Stomach smooth muscle (tissue), 2 donors: Measurements from ENCODE around the gene SELENOF.
"Not testable (repeated sequence)": the region's sequence is repeated elsewhere in the genome, so short reads cannot be mapped to it uniquely, and the experiment has no call there.

Experiments
- H3K27ac ChIP-seq: one replicate; pipeline ENCODE4 v1.7.0; 2013; ENCODE audit warnings: mild to moderate bottlenecking, low read length, inconsistent platforms
- H3K27me3 ChIP-seq, 2 donors: one replicate each; pipeline ENCODE4 v1.7.0; 2013; ENCODE audit warnings: low read length in 2 of 2; ENCODE audit not compliant: insufficient read depth in 2 of 2, control insufficient read depth in 1 of 2
- H3K36me3 ChIP-seq, 2 donors: one replicate each; pipeline ENCODE4 v1.7.0; 2013; ENCODE audit warnings: low read length in 2 of 2; ENCODE audit not compliant: control insufficient read depth in 2 of 2, insufficient read depth in 2 of 2
- H3K4me1 ChIP-seq: one replicate; pipeline ENCODE4 v1.7.0; 2013; ENCODE audit warnings: low read length; ENCODE audit not compliant: control insufficient read depth, insufficient read depth
- H3K4me3 ChIP-seq, 2 donors: one replicate each; pipeline ENCODE4 v1.7.0; 2013; ENCODE audit warnings: low read length in 2 of 2
- H3K9ac ChIP-seq, 2 donors: one replicate each; pipeline ENCODE4 v1.7.0; 2013; ENCODE audit warnings: low read length in 2 of 2, mild to moderate bottlenecking in 1 of 2
- H3K9me3 ChIP-seq, 2 donors: one replicate each; pipeline ENCODE4 v1.7.0; 2013; ENCODE audit warnings: low read length in 2 of 2; ENCODE audit not compliant: control insufficient read depth in 2 of 2
- donor health status: healthy.
- donor health status: Pancreatic carcinoma.

The SELENOF gene

GRCh38 chr1:86887479-86888162, 26.3 kb downstream of the SELENOF start:
- H3K36me3 ChIP-seq: no peaks in the 10 kb centered on the region
- H3K9ac ChIP-seq: no peak overlapping the region
- no peaks in the 10 kb centered on the region for H3K27me3 ChIP-seq
- H3K4me1 ChIP-seq: no peaks in the 10 kb centered on the region
- H3K9me3 ChIP-seq: no peaks in the 10 kb centered on the region
- no peak overlapping the region for H3K4me3 ChIP-seq
- H3K27ac ChIP-seq: no peak overlapping the region

- no peaks in the 10 kb centered on the region for H3K27me3 ChIP-seq
- no peaks in the 10 kb centered on the region for H3K4me1 ChIP-seq
- H3K9ac ChIP-seq: no peak overlapping the region
- peaks cover 0 to 3% of the 10 kb centered on the region in 2 donors for H3K36me3 ChIP-seq
- H3K9me3 ChIP-seq: no peaks in the 10 kb centered on the region
- no peak overlapping the region for H3K27ac ChIP-seq
- no peak overlapping the region for H3K4me3 ChIP-seq
Measured at GRCh38 chr1:86875722-86876121, 38.2 kb downstream of the SELENOF start.

- Histone ChIP-seq H3K9ac (no peak overlapping the region), H3K4me1 (no peaks in the 10 kb centered on the region), H3K27me3 (no peaks in the 10 kb centered on the region), H3K4me3 (no peak overlapping the region), H3K9me3 (no peaks in the 10 kb centered on the region), H3K27ac (no peak overlapping the region), H3K36me3 (no peaks in the 10 kb centered on the region)
Measured at GRCh38 chr1:86872086-86872485, 41.8 kb downstream of the SELENOF start.

- no peaks in the 10 kb centered on the region for H3K36me3 ChIP-seq
- no peak overlapping the region for H3K9ac ChIP-seq
- no peak overlapping the region for H3K4me3 ChIP-seq
- no peak overlapping the region for H3K27ac ChIP-seq
- no peaks in the 10 kb centered on the region for H3K9me3 ChIP-seq
- no peaks in the 10 kb centered on the region for H3K27me3 ChIP-seq
- no peaks in the 10 kb centered on the region for H3K4me1 ChIP-seq
Measured at GRCh38 chr1:86871001-86871400, 42.9 kb downstream of the SELENOF start.

GRCh38 chr1:86868477-86868876, 45.4 kb downstream of the SELENOF start:
- Histone ChIP-seq H3K9me3 (no peaks in the 10 kb centered on the region), H3K27ac (no peak overlapping the region), H3K4me3 (no peak overlapping the region), H3K27me3 (no peaks in the 10 kb centered on the region), H3K9ac (no peak overlapping the region), H3K4me1 (no peaks in the 10 kb centered on the region), H3K36me3 (no peaks in the 10 kb centered on the region)

- not testable (repeated sequence) for H3K36me3 ChIP-seq, H3K27me3 ChIP-seq, H3K9ac ChIP-seq, H3K4me1 ChIP-seq, H3K9me3 ChIP-seq, H3K27ac ChIP-seq, H3K4me3 ChIP-seq
Measured at GRCh38 chr1:86867278-86867677, 46.6 kb downstream of the SELENOF start.

- Histone ChIP-seq H3K27me3 (no peaks in the 10 kb centered on the region), H3K27ac (no peak overlapping the region), H3K9ac (no peak overlapping the region), H3K36me3 (no peaks in the 10 kb centered on the region), H3K9me3 (no peaks in the 10 kb centered on the region), H3K4me1 (no peaks in the 10 kb centered on the region), H3K4me3 (no peak overlapping the region)
Measured at GRCh38 chr1:86866665-86867064, 47.3 kb downstream of the SELENOF start.

GRCh38 chr1:86865973-86866637, 47.8 kb downstream of the SELENOF start:
- no peaks in the 10 kb centered on the region for H3K36me3 ChIP-seq
- no peak overlapping the region for H3K27ac ChIP-seq
- no peaks in the 10 kb centered on the region for H3K27me3 ChIP-seq
- no peak overlapping the region for H3K9ac ChIP-seq
- no peaks in the 10 kb centered on the region for H3K4me1 ChIP-seq
- H3K4me3 ChIP-seq: no peak overlapping the region
- no peaks in the 10 kb centered on the region for H3K9me3 ChIP-seq

GRCh38 chr1:86862920-86863319, 51.0 kb downstream of the SELENOF start:
- no peak overlapping the region for H3K9ac ChIP-seq
- no peak overlapping the region for H3K4me3 ChIP-seq
- H3K27ac ChIP-seq: no peak overlapping the region
- H3K36me3 ChIP-seq: no peaks in the 10 kb centered on the region
- H3K27me3 ChIP-seq: no peaks in the 10 kb centered on the region
- H3K9me3 ChIP-seq: no peaks in the 10 kb centered on the region
- H3K4me1 ChIP-seq: no peaks in the 10 kb centered on the region

GRCh38 chr1:86861424-86861823, 52.5 kb downstream of the SELENOF start:
- no peaks in the 10 kb centered on the region for H3K4me1 ChIP-seq

GRCh38 chr1:86860424-86860823, 53.5 kb downstream of the SELENOF start:
- no peak overlapping the region for H3K9ac ChIP-seq
- H3K27me3 ChIP-seq: no peaks in the 10 kb centered on the region
- H3K4me3 ChIP-seq: no peak overlapping the region
- H3K4me1 ChIP-seq: no peaks in the 10 kb centered on the region
- no peaks in the 10 kb centered on the region for H3K9me3 ChIP-seq
- H3K36me3 ChIP-seq: no peaks in the 10 kb centered on the region
- no peak overlapping the region for H3K27ac ChIP-seq

More at GRCh38 chr1:86861424-86861823, 52.5 kb downstream of the SELENOF start:
- Histone ChIP-seq H3K9me3 (no peaks in the 10 kb centered on the region), H3K36me3 (no peaks in the 10 kb centered on the region), H3K27me3 (no peaks in the 10 kb centered on the region), H3K4me3 (no peak overlapping the region), H3K27ac (no peak overlapping the region), H3K9ac (no peak overlapping the region)
